Neural cell (in vitro differentiated cells): ENCODE data around the gene PADI6. TPM values are rescaled to one million over a fixed set of nuclear protein-coding genes. Genes with fewer than 3 reads are reported as not detected.
A peak's percentile ranks its signal among the peaks of the same experiment; 100 is the strongest.
"Not testable (repeated sequence)": the region's sequence is repeated elsewhere in the genome, so short reads cannot be mapped to it uniquely, and the experiment has no call there.

Experiments
- H2AFZ ChIP-seq: fragments of 200-600, 300-800 bp; sonication (generic), shearing (Covaris generic); 2 replicates; pipeline ENCODE4 v1.6.0; 2014; ENCODE audit warnings: low read depth, mild to moderate bottlenecking, antibody characterized with exemption, low read length, moderate library complexity
- H3F3A ChIP-seq: fragments of 200-600 bp; shearing (Covaris generic); 2 replicates; pipeline ENCODE4 v1.6.1; 2016; ENCODE audit warnings: mild to moderate bottlenecking, moderate library complexity, mixed read lengths, antibody characterized with exemption, low read length; ENCODE audit not compliant: insufficient read depth, poor library complexity, severe bottlenecking
- H3K27ac ChIP-seq: fragments of 200-600, 300-800 bp; sonication (generic), shearing (Covaris generic); 2 replicates; pipeline ENCODE4 v1.5.1; 2014; ENCODE audit warnings: mild to moderate bottlenecking, low read length, moderate library complexity
- H3K27me3 ChIP-seq: fragments of 300-800, 200-600 bp; sonication (generic), shearing (Covaris generic); 2 replicates; pipeline ENCODE4 v1.6.0; 2014; ENCODE audit warnings: mild to moderate bottlenecking, low read depth, low read length, moderate library complexity; ENCODE audit not compliant: insufficient read depth
- H3K36me3 ChIP-seq: fragments of 300-800, 200-600 bp; sonication (generic), shearing (Covaris generic); 2 replicates; pipeline ENCODE4 v1.5.1; 2014; ENCODE audit warnings: mild to moderate bottlenecking, antibody characterized with exemption, low read length, moderate library complexity; ENCODE audit not compliant: insufficient read depth
- H3K4me2 ChIP-seq: fragments of 300-800, 200-600 bp; sonication (generic), shearing (Covaris generic); 2 replicates; pipeline ENCODE4 v1.6.0; 2014; ENCODE audit warnings: mild to moderate bottlenecking, low read length
- H3K4me3 ChIP-seq: fragments of 300-800, 200-600 bp; sonication (generic), shearing (Covaris generic); 2 replicates; pipeline ENCODE4 v1.5.1; 2014; ENCODE audit warnings: mild to moderate bottlenecking, low read length, moderate library complexity
- H3K79me2 ChIP-seq: fragments of 200-600 bp; shearing (Covaris generic); replicated peaks from 2 replicates; pipeline ENCODE4 v1.6.0; 2014; ENCODE audit warnings: mild to moderate bottlenecking, low read length, moderate library complexity; ENCODE audit not compliant: insufficient read depth
- H3K9ac ChIP-seq: fragments of 300-800, 200-600 bp; sonication (generic), shearing (Covaris generic); 2 replicates; pipeline ENCODE4 v1.6.1; 2016; ENCODE audit warnings: mild to moderate bottlenecking, low read length, mixed read lengths
- H3K9me2 ChIP-seq: fragments of 200-600 bp; shearing (Covaris generic); 2 replicates; pipeline ENCODE4 v1.6.1; 2016; ENCODE audit warnings: mild to moderate bottlenecking, low read length, mixed read lengths; ENCODE audit not compliant: insufficient read depth
- H3K9me3 ChIP-seq: fragments of 200-600, 300-800 bp; sonication (generic), shearing (Covaris generic); 2 replicates; pipeline ENCODE4 v1.6.1; 2016; ENCODE audit warnings: mild to moderate bottlenecking, mixed run types, low read length, moderate library complexity, mixed read lengths
- H4K20me1 ChIP-seq: fragments of 200-600 bp; shearing (Covaris generic); 2 replicates; pipeline ENCODE4 v1.6.1; 2016; ENCODE audit warnings: mild to moderate bottlenecking, mixed run types; ENCODE audit not compliant: insufficient read depth
- EP300 ChIP-seq: fragments of 450-650 bp; conservative IDR thresholded peaks from 2 replicates; pipeline ENCODE4 v1.6.1; 2014; ENCODE audit warnings: antibody characterized with exemption, mild to moderate bottlenecking, moderate library complexity; ENCODE audit not compliant: poor library complexity, severe bottlenecking
- EZH2 ChIP-seq: fragments of 200-600, 300-800 bp; shearing (Covaris generic), sonication (generic); IDR thresholded peaks from 2 replicates; pipeline ENCODE4 v1.6.1; 2014; ENCODE audit warnings: antibody characterized with exemption, low read length, borderline replicate concordance, mild to moderate bottlenecking; ENCODE audit not compliant: insufficient read depth, poor library complexity, severe bottlenecking
- MXI1 ChIP-seq: fragments of 450-650 bp; conservative IDR thresholded peaks from 2 replicates; pipeline ENCODE4 v1.6.1; 2014; ENCODE audit warnings: antibody characterized with exemption, mild to moderate bottlenecking; ENCODE audit not compliant: poor library complexity, severe bottlenecking
- POLR2AphosphoS5 ChIP-seq: IDR thresholded peaks from 2 replicates; pipeline ENCODE4 v1.6.1; 2012
- RAD21 ChIP-seq: fragments of 450-650 bp; conservative IDR thresholded peaks from 2 replicates; pipeline ENCODE4 v1.6.1; 2014; ENCODE audit warnings: antibody characterized with exemption, mild to moderate bottlenecking, moderate library complexity
- SMC3 ChIP-seq: fragments of 450-650 bp; conservative IDR thresholded peaks from 2 replicates; pipeline ENCODE4 v1.6.1; 2014; ENCODE audit warnings: antibody characterized with exemption, mild to moderate bottlenecking, moderate library complexity; ENCODE audit not compliant: poor library complexity
- TAF1 ChIP-seq: IDR thresholded peaks from 2 replicates; pipeline ENCODE4 v1.6.1; 2012; ENCODE audit warnings: low read depth
- polyA plus RNA-seq: library from polyadenylated mRNA; depleted of rRNA; stranded (reverse); fragments of >200 nt; gene quantifications from 2 replicates; pipeline ENCODE4 v1.2.3, GENCODE V29; 2014
- TF ChIP-seq, protein P1 (sequence below): IDR thresholded peaks from 2 replicates; pipeline ENCODE4 v1.6.1; 2012; ENCODE audit warnings: borderline replicate concordance
- TF ChIP-seq, protein P2 (sequence below): fragments of 450-650 bp; IDR thresholded peaks from 2 replicates; pipeline ENCODE4 v1.5.1; 2014; ENCODE audit warnings: antibody characterized with exemption, mild to moderate bottlenecking, moderate library complexity; ENCODE audit not compliant: poor library complexity, severe bottlenecking

Gene PADI6
- polyA plus RNA-seq, 1 donor from 2014 or later: not detected

DNA sequence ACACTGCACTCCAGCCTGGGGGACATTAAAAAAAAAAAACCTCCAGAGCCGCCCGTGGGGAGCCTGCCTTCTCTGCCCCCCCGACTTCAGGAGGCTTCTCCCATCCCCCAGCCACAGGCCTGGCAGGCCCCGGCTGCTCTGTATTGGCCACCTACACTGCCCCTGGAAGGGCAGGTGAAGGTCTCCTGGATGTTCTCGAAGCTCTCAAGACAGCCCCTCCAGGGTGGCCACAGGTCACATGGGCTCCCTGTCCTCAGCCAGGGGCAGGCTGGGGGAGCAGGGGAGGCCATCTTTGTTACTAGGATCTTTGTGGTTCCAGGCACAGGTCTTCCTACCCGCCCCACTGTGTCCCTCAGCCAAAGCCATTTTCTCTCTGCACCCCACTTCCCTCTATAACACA is 32.8 kb downstream of the PADI6 start:
- Histone ChIP-seq H3K27ac (no peak overlapping the region), H3K9me2 (no peaks in the 10 kb centered on the region), H3K4me3 (no peak overlapping the region), H3K9ac (no peak overlapping the region), H3K4me2 (no peak overlapping the region), H3F3A (no peaks in the 10 kb centered on the region), H3K36me3 (no peaks in the 10 kb centered on the region), H3K79me2 (no peaks in the 10 kb centered on the region), H4K20me1 (no peaks in the 10 kb centered on the region), H3K27me3 (no peaks in the 10 kb centered on the region), H3K9me3 (no peaks in the 10 kb centered on the region), H2AFZ (no peak overlapping the region)
- TF ChIP-seq SMC3: no peak
- TF ChIP-seq MXI1: no peak
- TF ChIP-seq, protein P1, sequence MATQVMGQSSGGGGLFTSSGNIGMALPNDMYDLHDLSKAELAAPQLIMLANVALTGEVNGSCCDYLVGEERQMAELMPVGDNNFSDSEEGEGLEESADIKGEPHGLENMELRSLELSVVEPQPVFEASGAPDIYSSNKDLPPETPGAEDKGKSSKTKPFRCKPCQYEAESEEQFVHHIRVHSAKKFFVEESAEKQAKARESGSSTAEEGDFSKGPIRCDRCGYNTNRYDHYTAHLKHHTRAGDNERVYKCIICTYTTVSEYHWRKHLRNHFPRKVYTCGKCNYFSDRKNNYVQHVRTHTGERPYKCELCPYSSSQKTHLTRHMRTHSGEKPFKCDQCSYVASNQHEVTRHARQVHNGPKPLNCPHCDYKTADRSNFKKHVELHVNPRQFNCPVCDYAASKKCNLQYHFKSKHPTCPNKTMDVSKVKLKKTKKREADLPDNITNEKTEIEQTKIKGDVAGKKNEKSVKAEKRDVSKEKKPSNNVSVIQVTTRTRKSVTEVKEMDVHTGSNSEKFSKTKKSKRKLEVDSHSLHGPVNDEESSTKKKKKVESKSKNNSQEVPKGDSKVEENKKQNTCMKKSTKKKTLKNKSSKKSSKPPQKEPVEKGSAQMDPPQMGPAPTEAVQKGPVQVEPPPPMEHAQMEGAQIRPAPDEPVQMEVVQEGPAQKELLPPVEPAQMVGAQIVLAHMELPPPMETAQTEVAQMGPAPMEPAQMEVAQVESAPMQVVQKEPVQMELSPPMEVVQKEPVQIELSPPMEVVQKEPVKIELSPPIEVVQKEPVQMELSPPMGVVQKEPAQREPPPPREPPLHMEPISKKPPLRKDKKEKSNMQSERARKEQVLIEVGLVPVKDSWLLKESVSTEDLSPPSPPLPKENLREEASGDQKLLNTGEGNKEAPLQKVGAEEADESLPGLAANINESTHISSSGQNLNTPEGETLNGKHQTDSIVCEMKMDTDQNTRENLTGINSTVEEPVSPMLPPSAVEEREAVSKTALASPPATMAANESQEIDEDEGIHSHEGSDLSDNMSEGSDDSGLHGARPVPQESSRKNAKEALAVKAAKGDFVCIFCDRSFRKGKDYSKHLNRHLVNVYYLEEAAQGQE: no peak
- TF ChIP-seq EZH2: no peak
- no peak for TF ChIP-seq RAD21
- TF ChIP-seq TAF1: no peak
- no peak for TF ChIP-seq EP300
- TF ChIP-seq POLR2AphosphoS5: no peak
- TF ChIP-seq, protein P2, sequence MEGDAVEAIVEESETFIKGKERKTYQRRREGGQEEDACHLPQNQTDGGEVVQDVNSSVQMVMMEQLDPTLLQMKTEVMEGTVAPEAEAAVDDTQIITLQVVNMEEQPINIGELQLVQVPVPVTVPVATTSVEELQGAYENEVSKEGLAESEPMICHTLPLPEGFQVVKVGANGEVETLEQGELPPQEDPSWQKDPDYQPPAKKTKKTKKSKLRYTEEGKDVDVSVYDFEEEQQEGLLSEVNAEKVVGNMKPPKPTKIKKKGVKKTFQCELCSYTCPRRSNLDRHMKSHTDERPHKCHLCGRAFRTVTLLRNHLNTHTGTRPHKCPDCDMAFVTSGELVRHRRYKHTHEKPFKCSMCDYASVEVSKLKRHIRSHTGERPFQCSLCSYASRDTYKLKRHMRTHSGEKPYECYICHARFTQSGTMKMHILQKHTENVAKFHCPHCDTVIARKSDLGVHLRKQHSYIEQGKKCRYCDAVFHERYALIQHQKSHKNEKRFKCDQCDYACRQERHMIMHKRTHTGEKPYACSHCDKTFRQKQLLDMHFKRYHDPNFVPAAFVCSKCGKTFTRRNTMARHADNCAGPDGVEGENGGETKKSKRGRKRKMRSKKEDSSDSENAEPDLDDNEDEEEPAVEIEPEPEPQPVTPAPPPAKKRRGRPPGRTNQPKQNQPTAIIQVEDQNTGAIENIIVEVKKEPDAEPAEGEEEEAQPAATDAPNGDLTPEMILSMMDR: no peak

DNA sequence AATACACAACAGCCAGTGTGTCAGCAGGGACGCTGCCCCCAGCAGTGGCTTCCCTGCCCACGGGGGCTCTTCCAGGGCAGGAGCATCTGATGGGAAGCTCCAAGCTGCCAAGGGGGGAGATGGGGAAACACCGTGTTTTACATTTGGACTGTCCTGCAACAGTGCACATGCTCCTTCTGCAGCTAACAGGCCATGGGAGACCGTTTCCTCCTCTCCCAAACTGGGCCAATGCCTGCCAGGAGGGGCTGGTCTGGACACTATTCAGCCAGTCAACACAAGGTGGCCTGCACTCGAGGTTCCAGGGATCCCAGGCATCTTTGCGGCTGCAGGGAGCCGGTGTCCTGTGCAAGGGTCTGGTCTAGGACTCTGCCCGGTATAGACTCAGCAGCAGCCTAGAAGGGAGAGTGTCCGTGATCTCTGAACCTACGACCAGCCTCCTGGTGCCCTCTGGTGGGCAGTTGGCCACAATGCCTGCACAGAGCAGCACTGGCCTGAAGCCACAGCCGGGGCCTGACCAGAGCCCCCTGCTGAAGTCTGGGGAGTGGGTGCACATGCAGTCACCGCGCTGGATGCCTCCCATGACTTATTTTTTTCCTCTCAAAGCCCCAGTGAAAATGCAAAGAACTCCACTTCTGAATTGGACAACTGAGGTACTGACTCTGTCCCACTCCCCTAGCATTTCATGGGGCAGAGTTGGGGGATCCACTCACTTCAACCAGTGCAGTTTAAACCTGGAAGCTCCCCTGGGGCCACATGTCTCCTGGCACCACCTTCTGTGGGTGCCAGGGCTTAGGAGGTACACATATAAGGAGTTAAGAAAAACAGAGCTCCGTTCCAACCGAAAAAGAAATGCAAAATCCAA is 34.1 kb downstream of the PADI6 start:
- TF ChIP-seq POLR2AphosphoS5 (no peak), EP300 (no peak), RAD21 (peak; percentile 78), MXI1 (no peak), TAF1 (no peak), SMC3 (peak; percentile 91), EZH2 (no peak)
- TF ChIP-seq, protein P1: no peak
- TF ChIP-seq, protein P2: peak; percentile 84
- no peaks in the 10 kb centered on the region for H4K20me1 ChIP-seq
- H3K4me3 ChIP-seq: no peak overlapping the region
- no peaks in the 10 kb centered on the region for H3F3A ChIP-seq
- no peaks in the 10 kb centered on the region for H3K9me2 ChIP-seq
- H2AFZ ChIP-seq: no peak overlapping the region
- H3K4me2 ChIP-seq: no peak overlapping the region
- no peaks in the 10 kb centered on the region for H3K9me3 ChIP-seq
- H3K27ac ChIP-seq: no peak overlapping the region
- no peaks in the 10 kb centered on the region for H3K27me3 ChIP-seq
- no peak overlapping the region for H3K9ac ChIP-seq
- H3K36me3 ChIP-seq: no peaks in the 10 kb centered on the region
- H3K79me2 ChIP-seq: no peaks in the 10 kb centered on the region

DNA sequence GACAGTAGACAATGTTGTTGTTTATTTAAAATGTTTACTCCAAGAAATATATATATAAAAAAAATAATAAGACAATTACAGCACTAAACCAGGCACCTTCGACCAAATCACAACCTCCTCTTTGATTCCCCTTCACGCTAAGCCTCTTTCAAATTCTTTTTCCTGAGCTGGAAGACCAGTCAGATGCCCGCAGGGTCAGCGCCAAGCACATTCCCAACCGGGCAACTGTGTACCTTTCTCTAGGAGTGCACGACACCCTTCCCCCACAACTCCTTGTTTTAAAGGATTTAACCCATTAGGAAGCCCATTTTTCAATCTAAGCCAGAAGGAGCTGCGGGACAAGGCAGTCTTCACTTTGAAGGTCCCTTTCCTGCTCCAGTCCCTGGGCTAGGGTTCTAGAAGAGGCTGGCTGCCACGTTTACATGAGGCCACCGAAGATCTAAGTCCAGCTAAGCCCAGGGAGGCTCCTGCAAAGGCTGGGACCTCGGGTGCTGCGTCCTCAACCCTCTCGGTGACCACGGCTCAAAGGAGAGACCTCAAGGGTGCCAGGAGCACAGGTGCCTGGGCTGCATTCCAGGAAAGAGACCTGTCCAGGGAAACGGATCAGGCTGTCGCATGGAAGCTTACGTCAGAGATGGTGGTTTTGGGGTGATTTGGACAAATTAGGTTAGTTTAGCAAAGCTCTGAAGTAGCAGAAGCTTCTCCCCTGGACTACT is 34.9 kb downstream of the PADI6 start:
- not testable (repeated sequence) for H4K20me1 ChIP-seq, H3K27me3 ChIP-seq, H3K9me3 ChIP-seq, H3K9me2 ChIP-seq, H3K4me2 ChIP-seq, H3K9ac ChIP-seq, H3K79me2 ChIP-seq, H3K4me3 ChIP-seq, H3F3A ChIP-seq, H3K36me3 ChIP-seq, H3K27ac ChIP-seq, H2AFZ ChIP-seq
